ENCODE measurements around the gene SEC11A. TPM values are rescaled to one million over a fixed set of nuclear protein-coding genes. Genes with fewer than 3 reads are reported as not detected.
"Not testable (repeated sequence)": the region's sequence is repeated elsewhere in the genome, so short reads cannot be mapped to it uniquely, and the experiment has no call there.

SEC11A gene
- total RNA-seq, 2 experiments from 2014 or later, result 110 to 119 TPM

- POLR2A ChIA-PET, result interaction anchor here (0.6 kb wide), 2 partner anchors 53 to 228 kb away, joined by 3 to 7 read pairs; no protein-coding TSS in a partner anchor
- H3K36me3 Mint-ChIP-seq (ENCODE audit: low read depth), result peaks cover 51% of the 10 kb centered on the region
- no peaks in the 10 kb centered on the region for H3K9me3 Mint-ChIP-seq
- CTCF ChIA-PET, result interaction anchor here (1.5 kb wide), 1 partner anchor 10 kb away, joined by 8 read pairs; no protein-coding TSS in a partner anchor
- H3K4me1 Mint-ChIP-seq, result peaks cover 22% of the 10 kb centered on the region
- DNase-seq, result no peak
- H3K4me3 Mint-ChIP-seq, result no peak overlapping the region
- H3K27me3 Mint-ChIP-seq, result no peaks in the 10 kb centered on the region
- no peak overlapping the region for H3K27ac Mint-ChIP-seq
Measured at GRCh38 chr15:84647726-84648125, 68.2 kb downstream of the SEC11A start.

- Mint-ChIP-seq H3K9me3 (no peaks in the 10 kb centered on the region), H3K4me1 (peaks cover 12% of the 10 kb centered on the region), H3K36me3 (ENCODE audit: low read depth) (peaks cover 48% of the 10 kb centered on the region), H3K27me3 (no peaks in the 10 kb centered on the region), H3K4me3 (no peak overlapping the region), H3K27ac (no peak overlapping the region)
- DNase-seq, result no peak
- ChIA-PET POLR2A (no interaction called here), CTCF (interaction anchor here (0.9 kb wide), 1 partner anchor 14 kb away, joined by 3 read pairs; no protein-coding TSS in a partner anchor)
Measured at GRCh38 chr15:84645997-84646396, 69.9 kb downstream of the SEC11A start.

GRCh38 chr15:84645496-84645895 lies 70.4 kb downstream of the SEC11A start:
- DNase-seq, result no peak
- ChIA-PET CTCF (interaction anchor here (0.6 to 0.9 kb wide), 2 partner anchors 14 to 20 kb away, joined by 3 read pairs; no protein-coding TSS in a partner anchor), POLR2A (no interaction called here)
- Mint-ChIP-seq H3K9me3 (no peaks in the 10 kb centered on the region), H3K36me3 (ENCODE audit: low read depth) (peaks cover 50% of the 10 kb centered on the region), H3K27me3 (no peaks in the 10 kb centered on the region), H3K4me3 (no peak overlapping the region), H3K27ac (no peak overlapping the region), H3K4me1 (peaks cover 12% of the 10 kb centered on the region)

GRCh38 chr15:84643838-84644237 lies 72.1 kb downstream of the SEC11A start:
- ChIA-PET CTCF (interaction anchor here (0.6 to 2.3 kb wide), 6 partner anchors 10 to 365 kb away, joined by 3 to 6 read pairs (median 3); partner anchors contain the start of gene WDR73), POLR2A (no interaction called here)
- Mint-ChIP-seq H3K4me1 (peaks cover 9% of the 10 kb centered on the region), H3K27me3 (no peaks in the 10 kb centered on the region), H3K9me3 (no peaks in the 10 kb centered on the region), H3K27ac (no peak overlapping the region), H3K36me3 (ENCODE audit: low read depth) (peaks cover 61% of the 10 kb centered on the region), H3K4me3 (no peak overlapping the region)
- no peak for DNase-seq

DNA sequence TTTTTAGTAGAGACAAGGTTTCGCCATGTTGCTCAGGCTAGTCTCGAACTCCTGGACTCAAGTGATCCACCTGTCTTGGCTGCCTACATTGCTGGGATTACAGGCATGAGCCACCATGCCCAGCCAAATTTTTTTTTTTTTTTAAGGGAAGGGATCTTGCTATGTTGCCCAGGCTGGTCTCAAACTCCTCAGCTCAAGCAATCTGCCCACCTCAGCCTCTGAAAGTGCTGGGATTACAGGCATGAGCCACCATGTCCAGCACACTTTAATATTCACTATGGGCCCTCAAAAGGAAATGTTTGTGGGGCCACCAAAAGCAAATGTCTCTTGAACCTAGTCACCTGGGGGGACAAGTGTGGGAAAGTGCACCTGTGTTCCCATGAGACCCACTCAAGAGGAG lies 73.3 kb downstream of the SEC11A start:
- CTCF ChIA-PET, result interaction anchor here (0.6 to 2.3 kb wide), 5 partner anchors 9 to 140 kb away, joined by 3 to 6 read pairs (median 4); partner anchors contain the start of gene WDR73
- not testable (repeated sequence) for H3K27me3 Mint-ChIP-seq, H3K9me3 Mint-ChIP-seq, H3K4me3 Mint-ChIP-seq, H3K27ac Mint-ChIP-seq, DNase-seq
- Mint-ChIP-seq H3K4me1 (peaks cover 11% of the 10 kb centered on the region), H3K36me3 (ENCODE audit: low read depth) (peaks cover 61% of the 10 kb centered on the region)
- POLR2A ChIA-PET, result interaction anchor here (0.8 kb wide), 1 partner anchor 9 kb away, joined by 6 read pairs; no protein-coding TSS in a partner anchor

GRCh38 chr15:84641871-84642270 lies 74.1 kb downstream of the SEC11A start:
- H3K4me1 Mint-ChIP-seq, result peaks cover 11% of the 10 kb centered on the region
- peaks cover 60% of the 10 kb centered on the region for H3K36me3 Mint-ChIP-seq (ENCODE audit: low read depth)
- H3K27ac Mint-ChIP-seq, DNase-seq, H3K27me3 Mint-ChIP-seq, H3K9me3 Mint-ChIP-seq, CTCF ChIA-PET, H3K4me3 Mint-ChIP-seq, POLR2A ChIA-PET: not testable (repeated sequence)

GRCh38 chr15:84638103-84638502 lies 77.8 kb downstream of the SEC11A start:
- Mint-ChIP-seq H3K4me3 (no peak overlapping the region), H3K36me3 (ENCODE audit: low read depth) (peaks cover 56% of the 10 kb centered on the region), H3K9me3 (no peaks in the 10 kb centered on the region), H3K4me1 (peaks cover 35% of the 10 kb centered on the region), H3K27ac (no peak overlapping the region), H3K27me3 (no peaks in the 10 kb centered on the region)
- CTCF ChIA-PET, result interaction anchor here (0.9 to 1.6 kb wide), 4 partner anchors 9 to 39 kb away, joined by 3 to 8 read pairs (median 4); no protein-coding TSS in a partner anchor
- DNase-seq, result peak; percentile 18
- POLR2A ChIA-PET, result no interaction called here

DNA sequence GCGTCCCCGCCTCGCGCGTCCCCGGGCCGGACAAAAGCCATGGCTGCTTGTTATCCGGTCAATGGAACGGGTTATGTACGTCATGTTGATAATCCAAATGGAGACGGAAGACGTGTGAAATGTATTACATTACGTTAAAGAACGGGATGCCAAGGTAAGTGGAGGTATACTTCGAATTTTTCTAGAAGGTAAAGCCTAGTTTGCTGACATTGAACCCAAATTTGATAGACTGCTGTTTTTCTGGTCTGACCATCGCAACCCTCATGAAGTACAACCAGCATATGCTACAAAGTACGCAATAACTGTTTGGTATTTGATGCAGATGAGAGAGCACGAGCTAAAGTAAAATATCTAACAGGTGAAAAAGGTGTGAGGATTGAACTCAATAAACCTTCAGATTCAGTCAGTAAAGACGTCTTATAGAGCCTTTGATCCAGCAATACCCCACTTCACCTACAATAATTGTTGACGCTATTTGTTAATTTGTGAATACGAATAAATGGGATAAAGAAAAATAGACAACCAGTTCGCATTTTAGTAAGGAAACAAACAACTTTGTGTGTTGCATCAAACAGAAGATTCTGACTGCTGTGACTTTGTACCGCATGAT lies 81.6 kb downstream of the SEC11A start:
- Mint-ChIP-seq H3K4me1 (peaks cover 61% of the 10 kb centered on the region), H3K36me3 (ENCODE audit: low read depth) (peaks cover 35% of the 10 kb centered on the region), H3K4me3 (peak overlapping the region; percentile 82), H3K9me3 (no peaks in the 10 kb centered on the region), H3K27ac (peak overlapping the region; percentile 88), H3K27me3 (no peaks in the 10 kb centered on the region)
- POLR2A ChIA-PET, result interaction anchor here (0.9 to 1.4 kb wide), 2 partner anchors 9 to 26 kb away, joined by 4 to 6 read pairs; no protein-coding TSS in a partner anchor
- CTCF ChIA-PET, result interaction anchor here (0.6 to 2.5 kb wide), 8 partner anchors 9 to 952 kb away, joined by 3 to 5 read pairs (median 5); no protein-coding TSS in a partner anchor
- DNase-seq, result no peak

- Mint-ChIP-seq H3K36me3 (ENCODE audit: low read depth) (peaks cover 31% of the 10 kb centered on the region), H3K4me1 (peaks cover 61% of the 10 kb centered on the region), H3K4me3 (peak overlapping the region; percentile 93), H3K27me3 (no peaks in the 10 kb centered on the region), H3K27ac (peak overlapping the region; percentile 96), H3K9me3 (no peaks in the 10 kb centered on the region)
- CTCF ChIA-PET, result interaction anchor here (0.6 to 2.5 kb wide), 10 partner anchors 8 to 953 kb away, joined by 3 to 7 read pairs (median 5); no protein-coding TSS in a partner anchor
- DNase-seq, result peak; percentile 67
- POLR2A ChIA-PET, result interaction anchor here (0.9 to 1.4 kb wide), 2 partner anchors 9 to 27 kb away, joined by 4 to 6 read pairs; no protein-coding TSS in a partner anchor
Measured at GRCh38 chr15:84633311-84634227, 82.4 kb downstream of the SEC11A start.

DNA sequence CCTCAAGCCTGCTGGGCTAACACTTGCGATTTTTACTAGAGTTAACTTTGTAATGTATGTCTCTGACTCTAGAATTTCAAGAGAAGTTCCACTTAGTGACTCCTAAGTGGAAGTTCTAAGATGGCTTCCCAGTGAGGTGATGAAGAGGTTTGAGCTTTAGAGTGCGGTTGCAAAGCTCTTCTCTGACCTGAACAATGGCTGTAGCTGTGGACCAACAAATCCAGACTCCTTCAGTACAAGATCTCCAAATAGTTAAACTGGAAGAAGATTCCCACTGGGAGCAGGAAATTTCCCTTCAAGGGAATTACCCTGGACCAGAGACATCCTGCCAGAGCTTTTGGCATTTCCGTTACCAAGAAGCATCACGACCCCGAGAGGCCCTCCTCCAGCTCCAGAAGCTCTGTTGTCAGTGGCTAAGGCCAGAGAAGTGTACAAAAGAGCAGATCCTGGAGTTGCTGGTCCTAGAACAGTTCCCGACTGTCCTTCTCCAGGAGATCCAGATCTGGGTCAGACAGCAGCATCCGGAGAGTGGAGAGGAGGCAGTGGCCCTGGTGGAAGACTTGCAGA lies 84.2 kb downstream of the SEC11A start:
- POLR2A ChIA-PET, result interaction anchor here (0.6 kb wide), 1 partner anchor 63 kb away, joined by 3 read pairs; no protein-coding TSS in a partner anchor
- Mint-ChIP-seq H3K27ac (peak overlapping the region; percentile 97), H3K4me3 (peak overlapping the region; percentile 89), H3K36me3 (ENCODE audit: low read depth) (peaks cover 19% of the 10 kb centered on the region), H3K9me3 (no peaks in the 10 kb centered on the region), H3K27me3 (no peaks in the 10 kb centered on the region), H3K4me1 (peaks cover 49% of the 10 kb centered on the region)
- DNase-seq, result no peak
- CTCF ChIA-PET, result interaction anchor here (1.1 to 2.0 kb wide), 12 partner anchors 11 to 233 kb away, joined by 3 to 7 read pairs (median 4); partner anchors contain the start of gene WDR73

DNA sequence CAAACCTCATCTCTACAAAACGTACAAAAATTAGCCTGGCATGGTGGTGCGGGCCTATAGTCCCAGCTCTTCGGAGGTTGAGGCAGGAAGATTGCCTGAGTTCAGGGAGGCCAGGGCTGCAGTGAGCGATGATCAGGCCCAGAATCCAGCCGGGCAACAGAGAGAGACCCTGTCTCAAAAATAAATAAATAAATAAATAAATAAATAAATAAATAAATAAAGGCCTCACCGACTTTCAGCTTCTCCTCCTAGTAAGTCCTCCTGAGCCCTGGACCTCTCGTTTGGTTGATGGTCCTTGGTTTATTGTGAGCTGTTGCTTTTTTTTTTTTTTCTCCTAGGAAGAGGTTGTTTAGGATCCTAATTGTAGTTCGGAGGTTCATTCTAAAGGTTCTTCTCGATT lies 86.9 kb downstream of the SEC11A start:
- ChIA-PET POLR2A (no interaction called here), CTCF (interaction anchor here (0.6 to 1.7 kb wide), 7 partner anchors 20 to 429 kb away, joined by 3 to 9 read pairs (median 3); partner anchors contain the start of gene SEC11A)
- peaks cover 13% of the 10 kb centered on the region for H3K36me3 Mint-ChIP-seq (ENCODE audit: low read depth)
- H3K4me1 Mint-ChIP-seq, result peaks cover 28% of the 10 kb centered on the region
- H3K27ac Mint-ChIP-seq, result no peak overlapping the region
- no peak overlapping the region for H3K4me3 Mint-ChIP-seq
- H3K9me3 Mint-ChIP-seq, result no peaks in the 10 kb centered on the region
- no peaks in the 10 kb centered on the region for H3K27me3 Mint-ChIP-seq
- no peak for DNase-seq

GRCh38 chr15:84625123-84625522 lies 90.8 kb downstream of the SEC11A start:
- peaks cover 2% of the 10 kb centered on the region for H3K4me1 Mint-ChIP-seq
- no peak overlapping the region for H3K4me3 Mint-ChIP-seq
- peaks cover 37% of the 10 kb centered on the region for H3K36me3 Mint-ChIP-seq (ENCODE audit: low read depth)
- H3K9me3 Mint-ChIP-seq, result peaks cover 31% of the 10 kb centered on the region
- H3K27me3 Mint-ChIP-seq, result no peaks in the 10 kb centered on the region
- no peak for DNase-seq
- ChIA-PET CTCF (interaction anchor here (0.8 to 1.1 kb wide), 2 partner anchors 9 to 24 kb away, joined by 3 to 5 read pairs; partner anchors contain the start of gene ZSCAN2), POLR2A (no interaction called here)
- no peak overlapping the region for H3K27ac Mint-ChIP-seq

All from activated CD4-positive, alpha-beta T cell treated with anti-CD3 and anti-CD28 coated beads, Interleukin-2, amount 10 ng/mL, durations not matched to agents 7 days and 5 days (primary cell).